Left ventricle myocardium inferior (tissue), 1 donor: ENCODE measurements around the gene NCOA1. TPM values are rescaled to one million over a fixed set of nuclear protein-coding genes. Genes with fewer than 3 reads are reported as not detected.

Source experiments
- DNase-seq: peaks from one replicate; pipeline ENCODE4 v3.0.0-alpha.2; 2020
- H3K27ac ChIP-seq: fragments of 200-600 bp; replicated peaks from 2 replicates; pipeline ENCODE4 v1.8.0; 2021
- H3K27me3 ChIP-seq: fragments of 200-600 bp; 2 replicates; pipeline ENCODE4 v1.8.0; 2021; ENCODE audit warnings: low read depth
- H3K36me3 ChIP-seq: fragments of 200-600 bp; 2 replicates; pipeline ENCODE4 v1.8.0; 2021
- H3K4me1 ChIP-seq: fragments of 200-600 bp; 2 replicates; pipeline ENCODE4 v1.8.0; 2021
- H3K4me3 ChIP-seq: fragments of 200-600 bp; 2 replicates; pipeline ENCODE4 v1.8.0; 2021; ENCODE audit warnings: mild to moderate bottlenecking, moderate library complexity
- H3K9me3 ChIP-seq: fragments of 200-600 bp; replicated peaks from 2 replicates; pipeline ENCODE4 v1.8.0; 2021
- CTCF ChIP-seq: fragments of 200-600 bp; IDR thresholded peaks from 2 replicates; pipeline ENCODE4 v1.8.0; 2021; ENCODE audit warnings: antibody characterized with exemption, mild to moderate bottlenecking, borderline replicate concordance
- intact Hi-C: fragments of 100-400 bp; cut with micrococcal nuclease; formaldehyde crosslinking; loops from one replicate; pipeline ENCODE4 v1.11.0; 2022
- total RNA-seq: library from RNA; stranded (reverse); fragmentation: NEBNext Ultra II Directional; extraction: Animal tissue kit (Norgen Biotek cat#: 25700); gene quantifications from one replicate; pipeline ENCODE4 v1.2.1, GENCODE V29; 2021
- donor health status: DM: no; HTN: yes; CAD: no; lungs with severe emphysema.

The NCOA1 gene
- total RNA-seq, 1 donor from 2014 or later = 26.9 TPM

- Histone ChIP-seq H3K4me1 (no peaks in the 10 kb centered on the region), H3K27ac (no peak overlapping the region), H3K4me3 (no peak overlapping the region), H3K36me3 (no peaks in the 10 kb centered on the region), H3K27me3 (no peaks in the 10 kb centered on the region), H3K9me3 (no peaks in the 10 kb centered on the region)
- no peak for DNase-seq
- intact Hi-C loops = no loop called here
- no peak for TF ChIP-seq CTCF
Measured at GRCh38 chr2:24469148-24469650, 21.9 kb upstream of the NCOA1 start.

- Histone ChIP-seq H3K27me3 (no peaks in the 10 kb centered on the region), H3K4me3 (no peak overlapping the region)
Measured at GRCh38 chr2:24471662-24472061, 19.4 kb upstream of the NCOA1 start.

GRCh38 chr2:24472416-24472815 lies 18.6 kb upstream of the NCOA1 start:
- no peaks in the 10 kb centered on the region for H3K36me3 ChIP-seq
- no peak overlapping the region for H3K27ac ChIP-seq
- H3K27me3 ChIP-seq = no peaks in the 10 kb centered on the region
- no peak for TF ChIP-seq CTCF
- H3K4me1 ChIP-seq = no peaks in the 10 kb centered on the region
- no peak overlapping the region for H3K4me3 ChIP-seq
- H3K9me3 ChIP-seq = no peaks in the 10 kb centered on the region
- DNase-seq = no peak
- intact Hi-C loops = no loop called here

More at GRCh38 chr2:24471662-24472061, 19.4 kb upstream of the NCOA1 start:
- no peak for DNase-seq
- no peak overlapping the region for H3K27ac ChIP-seq
- no peaks in the 10 kb centered on the region for H3K9me3 ChIP-seq
- TF ChIP-seq CTCF = no peak
- intact Hi-C loops = no loop called here
- H3K4me1 ChIP-seq = no peaks in the 10 kb centered on the region
- H3K36me3 ChIP-seq = no peaks in the 10 kb centered on the region

GRCh38 chr2:24473626-24474025 lies 17.4 kb upstream of the NCOA1 start:
- no peaks in the 10 kb centered on the region for H3K27me3 ChIP-seq
- no peaks in the 10 kb centered on the region for H3K9me3 ChIP-seq
- H3K36me3 ChIP-seq = no peaks in the 10 kb centered on the region
- no peak for DNase-seq
- TF ChIP-seq CTCF = no peak
- H3K4me1 ChIP-seq = no peaks in the 10 kb centered on the region
- no peak overlapping the region for H3K27ac ChIP-seq
- intact Hi-C loops = no loop called here
- no peak overlapping the region for H3K4me3 ChIP-seq

GRCh38 chr2:24474053-24474452 lies 17.0 kb upstream of the NCOA1 start:
- no peak for DNase-seq
- no peak overlapping the region for H3K4me3 ChIP-seq
- intact Hi-C loops = no loop called here
- no peaks in the 10 kb centered on the region for H3K36me3 ChIP-seq
- H3K4me1 ChIP-seq = no peaks in the 10 kb centered on the region
- no peak for TF ChIP-seq CTCF
- H3K27ac ChIP-seq = no peak overlapping the region
- no peaks in the 10 kb centered on the region for H3K9me3 ChIP-seq
- H3K27me3 ChIP-seq = no peaks in the 10 kb centered on the region
